ENCODE measurements around the gene MBD3L5.
A peak's percentile ranks its signal among the peaks of the same experiment; 100 is the strongest.
"Not testable (repeated sequence)": the region's sequence is repeated elsewhere in the genome, so short reads cannot be mapped to it uniquely, and the experiment has no call there.

The MBD3L5 gene

GRCh38 chr19:7054635-7055368, 24.4 kb downstream of the MBD3L5 start:
- DNase-seq: not testable (repeated sequence)

GRCh38 chr19:7055679-7056078, 25.3 kb downstream of the MBD3L5 start:
- not testable (repeated sequence) for DNase-seq

GRCh38 chr19:7056371-7056770, 26.0 kb downstream of the MBD3L5 start:
- DNase-seq: not testable (repeated sequence)

GRCh38 chr19:7058576-7058975, 28.2 kb downstream of the MBD3L5 start, which contains the start of gene MBD3L3:
Gene MBD3L3, minus strand, starts transcription at chr19:7058676. Its CDS starts 71 bp downstream, at chr19:7058605.
- DNase-seq: not testable (repeated sequence)

- not testable (repeated sequence) for DNase-seq
These were observed 29.6 kb downstream of the MBD3L5 start for GRCh38 chr19:7059977-7060376.

GRCh38 chr19:7063339-7063738, 33.0 kb downstream of the MBD3L5 start:
- no peak for DNase-seq

- DNase-seq: no peak
These were observed 33.5 kb downstream of the MBD3L5 start for GRCh38 chr19:7063764-7064418.

GRCh38 chr19:7067122-7067521, 36.7 kb downstream of the MBD3L5 start:
- not testable (repeated sequence) for DNase-seq

- no peak for DNase-seq
These were observed 37.3 kb downstream of the MBD3L5 start for GRCh38 chr19:7067716-7068115.

- DNase-seq: no peak
These were observed 38.2 kb downstream of the MBD3L5 start for GRCh38 chr19:7068599-7068998.

GRCh38 chr19:7069042-7069903, 38.9 kb downstream of the MBD3L5 start, which contains the start of gene ZNF557:
Gene ZNF557, plus strand, starts transcription at chr19:7069703. Its CDS starts 5,372 bp downstream, at chr19:7075075.
- DNase-seq: peak; percentile 99 to 100

- no peak for DNase-seq
These were observed 39.5 kb downstream of the MBD3L5 start for GRCh38 chr19:7069904-7070226.

GRCh38 chr19:7072541-7072940, 42.2 kb downstream of the MBD3L5 start:
- no peak for DNase-seq

- no peak for DNase-seq
These were observed 44.4 kb downstream of the MBD3L5 start for GRCh38 chr19:7074705-7075282.

GRCh38 chr19:7076151-7076550, 45.8 kb downstream of the MBD3L5 start:
- no peak for DNase-seq

- DNase-seq: no peak
These were observed 47.6 kb downstream of the MBD3L5 start for GRCh38 chr19:7078008-7078407.

All from activated CD4-positive, alpha-beta T cell treated with anti-CD3 and anti-CD28 coated beads for 4 hours (primary cell).